ENCODE data around the gene NT5DC1. TPM values are rescaled to one million over a fixed set of nuclear protein-coding genes. Genes with fewer than 3 reads are reported as not detected.

The NT5DC1 gene
- 6.7 and 6.8 TPM in 2 replicates for total RNA-seq

DNA sequence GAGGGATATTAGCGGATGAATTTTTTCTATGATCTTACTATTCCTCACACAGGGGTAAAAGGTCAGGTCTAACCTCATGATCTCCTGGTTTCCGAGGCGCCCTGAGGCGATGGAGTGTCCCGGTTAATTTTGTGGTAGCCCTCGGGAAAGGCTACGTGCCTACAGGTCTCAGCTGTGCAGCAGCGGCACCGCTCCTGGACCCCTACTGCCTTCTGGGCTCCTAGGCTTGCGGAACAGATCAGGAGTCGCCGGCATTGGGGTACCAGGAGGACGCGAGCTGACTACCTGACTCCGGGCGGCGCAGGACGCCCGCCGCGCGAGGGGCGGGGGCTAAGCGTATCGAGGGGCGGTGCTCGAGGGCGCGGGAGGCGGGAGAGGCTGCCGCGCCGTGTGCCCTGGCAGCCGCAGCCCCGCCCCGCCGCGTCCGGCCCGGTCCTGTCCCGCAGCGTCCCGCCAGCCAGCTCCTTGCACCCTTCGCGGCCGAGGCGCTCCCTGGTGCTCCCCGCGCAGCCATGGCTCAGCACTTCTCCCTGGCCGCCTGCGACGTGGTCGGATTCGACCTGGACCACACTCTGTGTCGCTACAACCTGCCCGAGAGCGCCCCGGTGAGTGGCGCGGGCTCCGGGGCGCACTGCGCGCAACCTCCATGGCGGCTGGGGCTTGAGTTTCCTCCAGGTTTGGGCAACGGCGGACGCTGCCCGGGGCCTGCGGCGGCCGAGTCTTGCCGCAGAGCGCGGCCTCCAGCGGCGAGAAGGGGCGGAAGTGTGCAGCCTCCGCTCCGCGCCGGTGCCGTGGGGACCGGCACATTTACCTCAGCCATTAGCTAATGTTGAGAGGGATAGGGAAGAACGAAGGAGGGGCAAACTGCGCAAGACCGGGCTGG is at the start of gene NT5DC1:
Gene NT5DC1, plus strand, starts transcription at position 435 of the 883 bp plus-strand sequence. Its CDS starts 78 bp downstream, at position 513.

DNA sequence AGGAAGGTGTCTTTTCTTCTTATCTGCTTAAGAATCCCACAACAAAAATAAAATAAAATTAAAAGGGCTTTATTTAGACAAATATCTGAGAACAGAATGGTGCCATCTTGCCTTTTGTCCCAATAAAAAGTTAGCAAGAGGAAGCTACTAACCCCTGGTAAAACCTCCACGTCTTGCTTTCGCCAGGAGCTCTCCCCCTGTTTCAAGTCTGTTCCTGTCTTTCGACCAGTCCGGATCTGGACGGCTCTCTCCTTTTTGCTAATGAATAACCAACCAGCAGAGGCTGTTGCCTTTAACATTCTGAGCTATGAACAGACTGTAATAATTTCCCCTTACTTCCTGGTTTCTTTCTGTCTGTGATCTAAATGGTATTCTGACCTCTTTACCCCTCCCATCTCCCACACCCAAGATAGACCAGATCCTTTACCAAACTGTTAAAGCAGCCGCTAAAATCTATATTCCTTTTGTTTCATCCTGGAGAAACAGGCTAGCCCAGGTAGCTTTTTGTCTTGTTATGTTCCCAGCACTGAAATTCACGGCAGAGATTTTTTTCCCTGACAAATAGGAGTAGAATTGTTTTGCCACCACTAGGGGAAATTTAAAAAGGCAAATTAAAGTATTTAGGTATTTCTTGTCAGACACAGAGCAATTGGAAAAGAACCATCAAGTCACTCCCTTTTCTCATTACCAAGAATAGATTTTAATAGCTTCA is 39.9 kb upstream of the NT5DC1 start, which contains the start of gene FRK:
Gene FRK, minus strand, starts transcription at position 320 of the 712 bp plus-strand sequence. CDS start 580 bp downstream, outside the sequence.

DNA sequence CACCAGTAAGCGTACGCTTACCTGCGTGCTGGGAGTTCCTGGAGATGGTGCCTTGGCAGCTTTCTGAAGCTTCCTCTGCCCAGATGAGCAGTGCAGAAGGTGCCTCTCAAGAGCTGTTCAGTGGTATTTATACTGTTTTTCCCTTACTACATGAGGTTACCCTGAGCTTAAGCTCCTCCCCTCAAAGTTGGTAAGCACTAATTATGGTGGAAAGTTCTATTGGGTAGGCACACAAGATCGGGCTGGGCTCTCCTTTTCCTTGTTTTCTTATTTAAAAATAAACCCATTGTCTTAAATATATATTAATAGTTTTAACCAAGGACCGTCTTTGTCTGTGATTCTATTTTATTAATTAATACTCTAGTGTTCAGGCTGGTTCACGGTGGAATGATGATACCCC is 25.4 kb downstream of the NT5DC1 start, which contains the start of gene COL10A1:
Gene COL10A1, minus strand, starts transcription at position 101 of the 400 bp plus-strand sequence. CDS start 640 bp downstream, outside the sequence.

DNA sequence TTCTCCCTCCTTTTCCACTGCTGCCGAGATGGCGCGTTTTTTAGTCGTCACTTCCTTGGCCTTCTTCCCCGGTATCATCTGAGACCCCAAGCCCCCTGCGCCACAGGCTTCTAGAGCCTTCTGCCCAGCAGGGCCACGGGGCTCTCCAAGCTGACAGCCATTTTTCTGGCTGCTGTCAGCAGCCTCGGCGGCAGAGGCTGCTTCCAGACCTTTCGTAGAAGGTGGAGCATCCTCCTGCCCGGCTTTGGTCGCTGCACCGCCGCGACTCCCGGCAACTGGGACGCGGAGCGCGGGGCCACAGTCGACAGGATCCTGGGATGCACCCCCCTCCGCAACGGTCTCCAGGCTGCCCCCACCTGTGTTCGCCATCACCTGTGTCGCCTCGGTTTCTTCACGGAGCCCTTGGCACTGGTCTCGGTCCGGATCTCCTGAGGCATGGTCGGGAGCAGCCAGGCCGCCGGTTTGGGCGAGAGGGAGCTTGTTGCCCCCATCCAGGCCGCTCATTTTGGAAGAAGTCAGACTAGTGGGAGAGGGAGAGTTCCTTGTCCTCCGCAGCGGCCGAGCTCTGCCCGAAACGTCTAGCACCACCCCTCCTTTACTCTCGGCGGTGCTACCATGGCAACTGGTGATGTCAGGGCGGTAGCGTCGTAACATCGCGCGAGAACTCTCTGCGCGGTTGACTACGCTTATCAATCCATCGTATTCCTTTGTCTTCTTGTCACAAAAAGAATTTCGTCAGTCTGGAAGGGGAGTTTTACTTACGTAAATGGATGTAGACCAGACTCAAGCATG is 153.0 kb downstream of the NT5DC1 start, which contains the start of gene TSPYL4:
Gene TSPYL4, minus strand, starts transcription at position 571 of the 792 bp plus-strand sequence. Its CDS starts 67 bp downstream, at position 504.

DNA sequence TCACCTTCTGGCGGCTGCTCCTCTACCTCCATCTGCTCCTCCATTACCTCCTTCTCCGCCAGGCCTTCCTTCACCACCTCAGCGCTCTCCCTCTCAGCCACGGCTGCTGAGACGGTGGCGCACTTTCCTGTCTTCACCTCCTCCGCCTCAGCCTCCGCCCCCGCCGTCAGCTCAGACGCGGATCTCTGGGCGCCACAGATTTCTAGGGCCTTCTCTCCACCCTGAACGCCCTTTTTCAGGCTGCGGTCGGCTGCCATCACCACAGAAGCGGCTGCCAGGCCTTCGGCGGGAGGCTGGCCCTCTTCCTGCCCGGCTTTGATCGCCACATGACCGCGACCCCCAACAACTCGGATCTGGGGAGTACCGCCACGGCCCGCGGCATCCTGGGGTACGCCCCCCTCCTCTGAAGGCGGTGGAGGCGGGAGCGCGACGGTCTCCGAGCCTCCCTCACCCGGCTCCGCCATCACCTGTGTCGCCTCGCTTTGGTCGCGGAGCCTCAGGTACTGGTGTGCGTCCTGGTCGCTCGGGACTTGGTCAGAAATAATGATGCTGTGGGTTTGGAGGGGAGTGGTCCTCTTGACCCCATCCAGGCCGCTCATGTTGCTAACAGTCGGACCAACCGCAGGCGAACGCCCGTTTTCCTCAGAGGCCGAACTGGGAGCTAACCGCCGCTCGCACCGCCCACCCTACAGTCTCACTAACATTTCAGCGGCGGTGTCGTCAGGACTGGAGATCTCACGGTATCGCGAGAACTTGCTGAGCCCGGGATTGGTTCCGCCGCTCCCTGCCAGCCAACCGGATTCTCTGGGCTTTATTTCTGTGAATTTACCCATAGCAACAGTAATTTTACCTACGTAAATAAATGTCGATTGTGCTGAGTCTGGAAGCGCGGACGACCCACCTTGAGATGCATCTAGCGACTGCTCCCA is 178.8 kb downstream of the NT5DC1 start, which contains the start of gene TSPYL1:
Gene TSPYL1, minus strand, starts transcription at position 699 of the 929 bp plus-strand sequence. Its CDS starts 100 bp downstream, at position 599.

Other genes starting within 250 kb of the NT5DC1 start
- gene FRK, start 40.0 kb upstream of the NT5DC1 start, total RNA-seq: 0.07 and 0.13 TPM in 2 replicates
- gene COL10A1, start 25.3 kb downstream of the NT5DC1 start, total RNA-seq: not detected in 2 replicates
- gene TSPYL4, start 153.2 kb downstream of the NT5DC1 start, total RNA-seq: 16.8 and 21.1 TPM in 2 replicates
- 64.1 and 79.5 TPM in 2 replicates for gene TSPYL1, start 179.1 kb downstream of the NT5DC1 start, total RNA-seq

All from thoracic aorta endothelial cell (primary cell).